HepG2 (cell line): ENCODE results near the gene UGP2. TPM values are rescaled to one million over a fixed set of nuclear protein-coding genes. Genes with fewer than 3 reads are reported as not detected.

Source experiments
- ARNTL ChIP-seq: sonication (generic); formaldehyde crosslinking; IDR thresholded peaks from 2 replicates; pipeline ENCODE4 v1.4.0; 2020; ENCODE audit warnings: mild to moderate bottlenecking, missing genetic modification reagents
- CREM ChIP-seq, 2 experiments: sonication (generic) in 1 of 2; formaldehyde crosslinking in 1 of 2; IDR thresholded peaks; 2 replicates each; pipeline versions ENCODE4 v1.4.0 to v1.6.1; 2016 to 2020; ENCODE audit warnings: antibody characterized with exemption in 1 of 2, mild to moderate bottlenecking in 1 of 2, missing genetic modification reagents in 1 of 2
- HNF1A ChIP-seq, 2 experiments: sonication (generic) in 1 of 2; formaldehyde crosslinking in 1 of 2; IDR thresholded peaks; 2 replicates each; pipeline versions ENCODE4 v1.4.0 to v1.6.1; 2016 to 2020; ENCODE audit warnings: borderline replicate concordance in 1 of 2, low read depth in 1 of 2, mild to moderate bottlenecking in 1 of 2, missing genetic modification reagents in 1 of 2
- ZBTB26 ChIP-seq: IDR thresholded peaks from 2 replicates; pipeline ENCODE4 v1.6.1; 2016; ENCODE audit warnings: missing compliant biosample characterization, missing genetic modification reagents, borderline replicate concordance
- ZFP36 ChIP-seq: fragments of 150-350 bp; IDR thresholded peaks from 2 replicates; pipeline ENCODE4 v1.6.1; 2018; ENCODE audit warnings: borderline replicate concordance, low read length, low read depth; ENCODE audit not compliant: partially characterized antibody
- ZNF138 ChIP-seq: sonication (generic); formaldehyde crosslinking; IDR thresholded peaks from 2 replicates; pipeline ENCODE4 v1.5.0; 2020; ENCODE audit warnings: mild to moderate bottlenecking, low read depth, missing genetic modification reagents
- ZNF17 ChIP-seq: sonication (generic); formaldehyde crosslinking; IDR thresholded peaks from 2 replicates; pipeline ENCODE4 v1.5.0; 2020; ENCODE audit warnings: mild to moderate bottlenecking, missing genetic modification reagents
- ZNF34 ChIP-seq: sonication (generic); formaldehyde crosslinking; IDR thresholded peaks from 2 replicates; pipeline ENCODE4 v1.4.0; 2020; ENCODE audit warnings: mild to moderate bottlenecking, missing genetic modification reagents, borderline replicate concordance
- ZNF446 ChIP-seq: sonication (generic); formaldehyde crosslinking; IDR thresholded peaks from 2 replicates; pipeline ENCODE4 v1.5.0; 2020; ENCODE audit warnings: mild to moderate bottlenecking, missing genetic modification reagents
- ZNF75D ChIP-seq: sonication (generic); formaldehyde crosslinking; IDR thresholded peaks from 2 replicates; pipeline ENCODE4 v1.8.1; 2023; ENCODE audit warnings: missing genetic modification reagents, mild to moderate bottlenecking, borderline replicate concordance
- ZNF776 ChIP-seq: sonication (generic); formaldehyde crosslinking; IDR thresholded peaks from 2 replicates; pipeline ENCODE4 v1.4.0; 2020; ENCODE audit warnings: mild to moderate bottlenecking, missing genetic modification reagents
- ZSCAN30 ChIP-seq: sonication (generic); formaldehyde crosslinking; IDR thresholded peaks from 2 replicates; pipeline ENCODE4 v1.5.0; 2020; ENCODE audit warnings: mild to moderate bottlenecking, missing genetic modification reagents
- ZSCAN9 ChIP-seq: IDR thresholded peaks from 2 replicates; pipeline ENCODE4 v1.6.1; 2016; ENCODE audit warnings: borderline replicate concordance
- ZZZ3 ChIP-seq: sonication (generic); formaldehyde crosslinking; IDR thresholded peaks from 2 replicates; pipeline ENCODE4 v1.4.0; 2020; ENCODE audit warnings: missing genetic modification reagents, mild to moderate bottlenecking, borderline replicate concordance
- polyA plus RNA-seq, 8 experiments: library from polyadenylated mRNA; depleted of rRNA in 3 of 8; stranded (reverse) in 7 of 8; unstranded in 1 of 8; fragments of >200 nt; fragmentation: Illumina TruSeq in 4 of 8; extraction: Trizol in 4 of 8; gene quantifications; 2 replicates each; pipeline versions ENCODE4 v1.2.1 to v1.2.3, GENCODE V29; 2011 to 2016; ENCODE audit warnings: low read depth in 4 of 8, missing spikeins in 1 of 8, mixed read lengths in 1 of 8; ENCODE audit not compliant: insufficient read depth in 1 of 8
- total RNA-seq, 5 experiments: library from RNA; depleted of rRNA; stranded (reverse); fragments of >200 nt; fragmentation: Illumina TruSeq; extraction: Trizol; gene quantifications; 2 replicates each; pipeline ENCODE4 v1.2.3, GENCODE V29; 2016; ENCODE audit warnings: low read depth in 1 of 5
- TF ChIP-seq, protein P1 (sequence below): sonication (generic); formaldehyde crosslinking; IDR thresholded peaks from 2 replicates; pipeline ENCODE4 v1.5.0; 2020; ENCODE audit warnings: missing genetic modification reagents, mild to moderate bottlenecking, borderline replicate concordance
- TF ChIP-seq, protein P2 (sequence below): IDR thresholded peaks from 2 replicates; pipeline ENCODE4 v1.6.1; 2016; ENCODE audit warnings: control low read depth
- TF ChIP-seq, protein P3 (sequence below): sonication (generic); formaldehyde crosslinking; IDR thresholded peaks from 2 replicates; pipeline ENCODE4 v1.5.0; 2020; ENCODE audit warnings: mild to moderate bottlenecking, low read depth, missing genetic modification reagents, borderline replicate concordance
- TF ChIP-seq, protein P4 (sequence below): sonication (generic); formaldehyde crosslinking; IDR thresholded peaks from 2 replicates; pipeline ENCODE4 v1.5.0; 2020; ENCODE audit warnings: mild to moderate bottlenecking, missing genetic modification reagents

The UGP2 gene
- total and polyA plus RNA-seq, 2 of the 13 experiments (the other 11 are each of a cell fraction or from before 2014, with no cell fraction given): 96.0 to 134 TPM

DNA sequence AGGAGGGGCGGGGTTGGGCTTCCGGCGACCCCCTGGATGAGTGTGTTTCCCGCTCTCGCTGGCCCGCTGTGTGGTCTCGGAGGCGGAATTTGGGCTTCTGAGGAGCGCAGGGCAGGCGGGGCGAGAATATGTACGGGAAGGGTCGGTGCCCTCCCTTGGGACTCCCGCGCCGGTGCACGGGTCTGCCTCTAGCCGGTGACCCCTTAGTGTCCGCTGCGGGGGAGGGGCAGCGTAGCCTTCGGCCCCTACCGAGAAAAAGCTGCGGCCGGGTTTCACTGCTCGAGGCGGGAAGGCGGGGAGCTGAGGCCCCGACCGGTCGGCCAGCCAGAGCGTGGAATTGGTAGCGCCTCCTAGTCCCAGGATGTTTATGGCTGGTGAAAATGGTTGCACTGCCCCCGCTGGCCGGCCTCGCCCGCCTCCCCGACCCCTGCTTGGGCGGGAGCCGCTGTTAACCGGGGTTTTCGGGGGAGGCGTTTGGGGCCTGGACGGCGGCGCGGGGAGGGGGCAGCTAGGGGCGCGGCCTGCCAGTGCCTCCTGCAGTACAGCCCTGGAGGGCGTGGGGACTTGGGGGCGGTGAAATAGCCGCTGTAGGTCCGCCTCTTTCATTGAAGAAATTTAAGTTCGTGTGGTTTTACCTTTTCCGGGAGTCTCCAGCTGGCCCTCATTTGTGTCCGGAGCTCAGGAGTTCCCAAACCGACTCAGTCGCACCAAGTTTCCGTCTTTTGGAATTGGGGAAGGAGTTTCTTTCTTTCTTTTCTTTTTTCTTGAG is at the start of gene UGP2 (continued):
- TF ChIP-seq ZNF75D (CRISPR knock-in tag): no peak; the same call in 1 of the 2 replicates
- no peak for TF ChIP-seq ZZZ3 (CRISPR knock-in tag)
- TF ChIP-seq CREM (IDR thresholded peaks at IDR 0.05): no peak
- no peak for TF ChIP-seq CREM (CRISPR knock-in tag; IDR thresholded peaks at IDR 0.05)
- TF ChIP-seq, protein P1, sequence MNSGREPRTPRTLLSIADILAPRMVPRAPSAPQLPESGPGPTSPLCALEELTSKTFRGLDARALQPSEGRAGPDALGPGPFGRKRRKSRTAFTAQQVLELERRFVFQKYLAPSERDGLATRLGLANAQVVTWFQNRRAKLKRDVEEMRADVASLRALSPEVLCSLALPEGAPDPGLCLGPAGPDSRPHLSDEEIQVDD (CRISPR knock-in tag): no peak
- TF ChIP-seq HNF1A (IDR thresholded peaks at IDR 0.05; ENCODE audit: low read depth): peak; percentile 42; the same call in 1 of the 2 replicates
- no peak for TF ChIP-seq HNF1A (CRISPR knock-in tag; IDR thresholded peaks at IDR 0.05; ENCODE audit: borderline replicate concordance)
- no peak for TF ChIP-seq ZFP36
- peak; percentile 80; the same call in 1 of the 2 replicates for TF ChIP-seq ZSCAN9
- TF ChIP-seq, protein P2, sequence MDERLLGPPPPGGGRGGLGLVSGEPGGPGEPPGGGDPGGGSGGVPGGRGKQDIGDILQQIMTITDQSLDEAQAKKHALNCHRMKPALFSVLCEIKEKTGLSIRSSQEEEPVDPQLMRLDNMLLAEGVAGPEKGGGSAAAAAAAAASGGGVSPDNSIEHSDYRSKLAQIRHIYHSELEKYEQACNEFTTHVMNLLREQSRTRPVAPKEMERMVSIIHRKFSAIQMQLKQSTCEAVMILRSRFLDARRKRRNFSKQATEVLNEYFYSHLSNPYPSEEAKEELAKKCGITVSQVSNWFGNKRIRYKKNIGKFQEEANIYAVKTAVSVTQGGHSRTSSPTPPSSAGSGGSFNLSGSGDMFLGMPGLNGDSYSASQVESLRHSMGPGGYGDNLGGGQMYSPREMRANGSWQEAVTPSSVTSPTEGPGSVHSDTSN (CRISPR knock-in tag): no peak
- no peak for TF ChIP-seq ZSCAN30 (CRISPR knock-in tag)
- peak; percentile 83; the same call in 1 of the 2 replicates for TF ChIP-seq ZNF446 (CRISPR knock-in tag)
- TF ChIP-seq ZNF34 (CRISPR knock-in tag): no peak; the same call in 1 of the 2 replicates
- TF ChIP-seq, protein P3, sequence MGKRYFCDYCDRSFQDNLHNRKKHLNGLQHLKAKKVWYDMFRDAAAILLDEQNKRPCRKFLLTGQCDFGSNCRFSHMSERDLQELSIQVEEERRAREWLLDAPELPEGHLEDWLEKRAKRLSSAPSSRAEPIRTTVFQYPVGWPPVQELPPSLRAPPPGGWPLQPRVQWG: no peak
- peak; percentile 72; the same call in 1 of the 2 replicates for TF ChIP-seq ARNTL (CRISPR knock-in tag)
- no peak for TF ChIP-seq ZBTB26 (CRISPR knock-in tag)
- no peak for TF ChIP-seq ZNF138
- TF ChIP-seq, protein P4, sequence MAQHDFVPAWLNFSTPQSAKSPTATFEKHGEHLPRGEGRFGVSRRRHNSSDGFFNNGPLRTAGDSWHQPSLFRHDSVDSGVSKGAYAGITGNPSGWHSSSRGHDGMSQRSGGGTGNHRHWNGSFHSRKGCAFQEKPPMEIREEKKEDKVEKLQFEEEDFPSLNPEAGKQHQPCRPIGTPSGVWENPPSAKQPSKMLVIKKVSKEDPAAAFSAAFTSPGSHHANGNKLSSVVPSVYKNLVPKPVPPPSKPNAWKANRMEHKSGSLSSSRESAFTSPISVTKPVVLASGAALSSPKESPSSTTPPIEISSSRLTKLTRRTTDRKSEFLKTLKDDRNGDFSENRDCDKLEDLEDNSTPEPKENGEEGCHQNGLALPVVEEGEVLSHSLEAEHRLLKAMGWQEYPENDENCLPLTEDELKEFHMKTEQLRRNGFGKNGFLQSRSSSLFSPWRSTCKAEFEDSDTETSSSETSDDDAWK: no peak
- TF ChIP-seq ZNF17 (CRISPR knock-in tag): 0 out of 2 replicates have a peak, but pooled peaks have one; percentile 58
- peak; percentile 92; the same call in 1 of the 2 replicates for TF ChIP-seq ZNF776
